Stimulated activated CD8-positive, alpha-beta memory T cell treated with anti-CD3 and anti-CD28 coated beads, Interleukin-7, amount 100 ng/mL, for 1 hour (primary cell): ENCODE data around the gene PTPRQ.

Experiments
- DNase-seq, 2 donors: peaks; one replicate each; pipeline ENCODE4 v3.0.0-alpha.2; 2020; ENCODE audit warnings: low read depth in 2 of 2

PTPRQ gene

GRCh38 chr12:80565271-80565670, 121.2 kb downstream of the PTPRQ start:
- no peak for DNase-seq

GRCh38 chr12:80567401-80567800, 123.4 kb downstream of the PTPRQ start:
- no peak for DNase-seq

- no peak for DNase-seq
These were observed 132.8 kb downstream of the PTPRQ start for GRCh38 chr12:80576641-80577418.

GRCh38 chr12:80580254-80580653, 136.2 kb downstream of the PTPRQ start:
- DNase-seq = no peak

- DNase-seq = no peak
These were observed 137.7 kb downstream of the PTPRQ start for GRCh38 chr12:80581783-80582182.

GRCh38 chr12:80582431-80582830, 138.4 kb downstream of the PTPRQ start:
- DNase-seq = no peak

GRCh38 chr12:80589077-80589476, 145.0 kb downstream of the PTPRQ start:
- DNase-seq = no peak

- DNase-seq = no peak
These were observed 146.1 kb downstream of the PTPRQ start for GRCh38 chr12:80590085-80590484.

- DNase-seq = no peak
These were observed 149.7 kb downstream of the PTPRQ start for GRCh38 chr12:80593766-80594165.

GRCh38 chr12:80596509-80596908, 152.5 kb downstream of the PTPRQ start:
- no peak for DNase-seq

GRCh38 chr12:80598004-80598606, 154.1 kb downstream of the PTPRQ start:
- DNase-seq = no peak

GRCh38 chr12:80602455-80602854, 158.4 kb downstream of the PTPRQ start:
- DNase-seq = no peak

- DNase-seq = no peak
These were observed 163.5 kb downstream of the PTPRQ start for GRCh38 chr12:80607361-80608135.

GRCh38 chr12:80617733-80618132, 173.7 kb downstream of the PTPRQ start:
- no peak for DNase-seq

- DNase-seq = no peak
These were observed 176.2 kb downstream of the PTPRQ start for GRCh38 chr12:80620281-80620680.

GRCh38 chr12:80622271-80622670, 178.2 kb downstream of the PTPRQ start:
- DNase-seq = no peak

- no peak for DNase-seq
These were observed 181.0 kb downstream of the PTPRQ start for GRCh38 chr12:80625051-80625450.

- DNase-seq = no peak
These were observed 181.9 kb downstream of the PTPRQ start for GRCh38 chr12:80625901-80626300.

GRCh38 chr12:80627782-80628181, 183.7 kb downstream of the PTPRQ start:
- no peak for DNase-seq

GRCh38 chr12:80632835-80633234, 188.8 kb downstream of the PTPRQ start:
- DNase-seq = no peak

GRCh38 chr12:80634903-80635302, 190.9 kb downstream of the PTPRQ start:
- no peak for DNase-seq

- no peak for DNase-seq
These were observed 192.8 kb downstream of the PTPRQ start for GRCh38 chr12:80636832-80637231.

- DNase-seq = no peak
These were observed 197.9 kb downstream of the PTPRQ start for GRCh38 chr12:80641936-80642335.
